ENCODE measurements around the gene LAMB2. TPM values are rescaled to one million over a fixed set of nuclear protein-coding genes. Genes with fewer than 3 reads are reported as not detected.

Gene LAMB2
- total and polyA plus RNA-seq, 10 of the 15 experiments (the other 5 are each of a cell fraction or from before 2014, with no cell fraction given) = 0.13 to 3.2 (median 0.64) TPM; not detected in 3

DNA sequence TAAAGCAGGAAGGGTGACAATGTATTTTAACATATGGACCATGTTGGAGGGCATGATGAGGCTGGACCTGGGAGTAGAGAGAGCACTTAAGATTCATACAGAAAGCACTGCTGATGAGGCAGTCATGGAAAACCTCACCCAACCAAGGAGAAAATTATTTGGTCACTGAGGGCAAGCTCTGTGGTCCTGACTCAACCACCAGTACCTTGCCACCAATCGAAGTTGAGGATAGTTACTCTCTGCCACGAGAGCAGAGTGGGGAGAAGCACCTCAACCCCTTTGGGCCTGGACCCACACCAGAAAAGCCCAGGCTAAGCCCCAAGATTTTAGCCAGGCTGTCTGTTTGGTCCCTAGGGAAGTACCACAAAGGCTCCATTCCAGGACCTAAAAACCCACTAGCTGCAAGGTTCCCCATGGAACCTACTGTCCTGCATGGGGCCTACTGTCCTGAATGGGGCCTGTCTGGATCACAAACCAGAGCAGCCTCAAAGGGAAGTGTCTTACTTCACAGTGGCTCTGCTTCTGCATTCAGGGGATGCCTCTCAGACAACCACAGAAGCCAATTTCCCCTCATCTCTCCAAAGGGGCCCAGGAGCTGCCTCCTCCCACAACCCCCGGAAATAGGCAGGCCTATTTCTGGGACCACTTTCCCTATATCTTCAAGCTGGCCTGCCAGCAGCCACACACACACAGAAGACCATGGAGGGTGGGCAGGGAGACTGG is 29.1 kb upstream of the LAMB2 start:
- no peak for FAIRE-seq
- ChIA-PET RAD21 (ENCODE audit: unreplicated experiment) (no interaction called here), CTCF (no interaction called here), POLR2A (no interaction called here), SMC1A (ENCODE audit: uncharacterized antibody, unreplicated experiment) (no interaction called here)
- no peaks in the 10 kb centered on the region; the same call in 1 of the 2 replicates for H4K20me1 ChIP-seq (ENCODE audit: control insufficient read depth, insufficient read depth)
- no peaks in the 10 kb centered on the region for H3K27me3 ChIP-seq (replicated peaks in 1 of 2; ENCODE audit: control insufficient read depth in 2 of 2, insufficient read depth in 2 of 2, low read length in 1 of 2)
- intact Hi-C loops (cut with micrococcal nuclease; ENCODE audit: unreplicated experiment) = no loop called here
- H3K4me3 ChIP-seq = no peak overlapping the region
- H3K79me2 ChIP-seq (ENCODE audit: control insufficient read depth, insufficient read depth, low read length) = peaks cover 24% of the 10 kb centered on the region
- H3K9me3 ChIP-seq (replicated peaks; ENCODE audit: control insufficient read depth, insufficient read depth, low read length) = peaks cover 2% of the 10 kb centered on the region; the same call in 2 of the 3 replicates
- H3K4me1 ChIP-seq (ENCODE audit: control insufficient read depth, insufficient read depth, low read length) = peaks cover 10% of the 10 kb centered on the region
- 70% methylated on average over 3 of the region's 3 CpGs for WGBS (ENCODE audit: insufficient coverage, insufficient replicate concordance, low lambda C conversion rate, missing lambda C conversion rate)
- no peak overlapping the region for H3K4me2 ChIP-seq (ENCODE audit: control insufficient read depth, insufficient read depth)
- ATAC-seq = no peak
- H3K9ac ChIP-seq (ENCODE audit: control insufficient read depth, insufficient read depth, low read length) = no peak overlapping the region
- in situ Hi-C loops (cut with MboI) = no loop called here
- H3K36me3 ChIP-seq (ENCODE audit: control insufficient read depth in 2 of 2, insufficient read depth in 2 of 2, low read length in 1 of 2) = peaks cover 6 to 9% of the 10 kb centered on the region in 2 experiments; a peak in 3 of 4 replicates
- no peak overlapping the region for H3K27ac ChIP-seq (ENCODE audit: control insufficient read depth, insufficient read depth)
- no peak for DNase-seq (ENCODE audit: low read depth, low spot score)
- no peak overlapping the region for H2AFZ ChIP-seq (ENCODE audit: control insufficient read depth, low read depth, low read length)
- no TSS peak for BruUV-seq (replicated peaks)
- TF ChIP-seq, protein P1, sequence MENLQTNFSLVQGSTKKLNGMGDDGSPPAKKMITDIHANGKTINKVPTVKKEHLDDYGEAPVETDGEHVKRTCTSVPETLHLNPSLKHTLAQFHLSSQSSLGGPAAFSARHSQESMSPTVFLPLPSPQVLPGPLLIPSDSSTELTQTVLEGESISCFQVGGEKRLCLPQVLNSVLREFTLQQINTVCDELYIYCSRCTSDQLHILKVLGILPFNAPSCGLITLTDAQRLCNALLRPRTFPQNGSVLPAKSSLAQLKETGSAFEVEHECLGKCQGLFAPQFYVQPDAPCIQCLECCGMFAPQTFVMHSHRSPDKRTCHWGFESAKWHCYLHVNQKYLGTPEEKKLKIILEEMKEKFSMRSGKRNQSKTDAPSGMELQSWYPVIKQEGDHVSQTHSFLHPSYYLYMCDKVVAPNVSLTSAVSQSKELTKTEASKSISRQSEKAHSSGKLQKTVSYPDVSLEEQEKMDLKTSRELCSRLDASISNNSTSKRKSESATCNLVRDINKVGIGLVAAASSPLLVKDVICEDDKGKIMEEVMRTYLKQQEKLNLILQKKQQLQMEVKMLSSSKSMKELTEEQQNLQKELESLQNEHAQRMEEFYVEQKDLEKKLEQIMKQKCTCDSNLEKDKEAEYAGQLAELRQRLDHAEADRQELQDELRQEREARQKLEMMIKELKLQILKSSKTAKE (IDR thresholded peaks at IDR 0.05; ENCODE audit: low read depth, poor library complexity, severe bottlenecking) = no peak
- TF ChIP-seq BRCA1 (IDR thresholded peaks at IDR 0.05; ENCODE audit: low read depth, low read length) (no peak), KLF5 (IDR thresholded peaks at IDR 0.05; ENCODE audit: partially characterized antibody) (no peak), NRF1 (conservative IDR thresholded peaks at IDR 0.05; ENCODE audit: low read depth, low read length) (no peak), POLR2AphosphoS2 (IDR thresholded peaks at IDR 0.05; ENCODE audit: low read depth, low read length) (0 out of 2 replicates have a peak, but pooled peaks have one; percentile 11), BHLHE40 (IDR thresholded peaks at IDR 0.05; ENCODE audit: borderline replicate concordance in 1 of 2, low read depth in 2 of 2, low read length in 1 of 2) (no peak), YY1 (IDR thresholded peaks at IDR 0.05; ENCODE audit: low read depth, low read length) (no peak), NBN (IDR thresholded peaks at IDR 0.05) (no peak), PML (IDR thresholded peaks at IDR 0.05; ENCODE audit: low read length) (0 out of 2 replicates have a peak, but pooled peaks have one; percentile 20)
